MM.1S (cell line): ENCODE measurements around the gene C9.

Experiments used
- EZH2 ChIP-seq: fragments of 300-600 bp; sonication (generic); optimal IDR thresholded peaks from 2 replicates; pipeline ENCODE3; 2017; ENCODE audit warnings: low read depth, mild to moderate bottlenecking, antibody characterized with exemption, low read length, mixed read lengths
- TF ChIP-seq, protein P1 (sequence below): fragments of 300-600 bp; sonication (generic); IDR thresholded peaks from 2 replicates; pipeline ENCODE4 v1.5.1; 2016; ENCODE audit warnings: antibody characterized with exemption, low read length, mixed read lengths

DNA sequence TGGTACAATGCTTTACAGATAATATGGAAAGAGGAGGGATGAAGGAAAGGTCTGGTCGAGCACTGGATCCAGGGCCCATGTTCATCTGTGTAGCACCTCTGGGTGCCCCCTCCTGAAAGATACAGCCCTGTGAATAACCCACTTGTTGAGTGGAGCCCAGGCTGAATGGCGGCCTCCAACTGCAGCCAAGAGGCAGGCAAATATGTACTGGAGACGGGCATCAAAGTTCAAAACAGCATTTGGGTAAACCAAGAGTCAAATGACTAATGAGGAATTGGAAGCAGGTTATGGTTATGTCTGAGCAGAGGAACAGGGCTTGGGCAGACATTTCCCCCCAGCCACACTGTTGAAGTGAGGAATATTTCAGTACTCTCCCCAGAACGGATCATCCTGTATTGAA, 1.1 kb downstream of the C9 start:
- TF ChIP-seq, protein P1, sequence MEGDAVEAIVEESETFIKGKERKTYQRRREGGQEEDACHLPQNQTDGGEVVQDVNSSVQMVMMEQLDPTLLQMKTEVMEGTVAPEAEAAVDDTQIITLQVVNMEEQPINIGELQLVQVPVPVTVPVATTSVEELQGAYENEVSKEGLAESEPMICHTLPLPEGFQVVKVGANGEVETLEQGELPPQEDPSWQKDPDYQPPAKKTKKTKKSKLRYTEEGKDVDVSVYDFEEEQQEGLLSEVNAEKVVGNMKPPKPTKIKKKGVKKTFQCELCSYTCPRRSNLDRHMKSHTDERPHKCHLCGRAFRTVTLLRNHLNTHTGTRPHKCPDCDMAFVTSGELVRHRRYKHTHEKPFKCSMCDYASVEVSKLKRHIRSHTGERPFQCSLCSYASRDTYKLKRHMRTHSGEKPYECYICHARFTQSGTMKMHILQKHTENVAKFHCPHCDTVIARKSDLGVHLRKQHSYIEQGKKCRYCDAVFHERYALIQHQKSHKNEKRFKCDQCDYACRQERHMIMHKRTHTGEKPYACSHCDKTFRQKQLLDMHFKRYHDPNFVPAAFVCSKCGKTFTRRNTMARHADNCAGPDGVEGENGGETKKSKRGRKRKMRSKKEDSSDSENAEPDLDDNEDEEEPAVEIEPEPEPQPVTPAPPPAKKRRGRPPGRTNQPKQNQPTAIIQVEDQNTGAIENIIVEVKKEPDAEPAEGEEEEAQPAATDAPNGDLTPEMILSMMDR, result no peak
- TF ChIP-seq EZH2, result no peak
